Activated naive CD8-positive, alpha-beta T cell (primary cell): Measurements from ENCODE around the gene CXCL12.
A peak's percentile ranks its signal among the peaks of the same experiment; 100 is the strongest.

ENCODE experiments used
- H3K27ac Mint-ChIP-seq: one replicate; pipeline ENCODE4 v1.8.0; 2021; ENCODE audit warnings: mixed read lengths
- H3K27me3 Mint-ChIP-seq: one replicate; pipeline ENCODE4 v1.8.0; 2021; ENCODE audit warnings: mixed read lengths
- H3K36me3 Mint-ChIP-seq: one replicate; pipeline ENCODE4 v1.8.0; 2021; ENCODE audit warnings: mixed read lengths
- H3K4me1 Mint-ChIP-seq: one replicate; pipeline ENCODE4 v1.8.0; 2021; ENCODE audit warnings: low read depth, mixed read lengths
- H3K4me3 Mint-ChIP-seq: one replicate; pipeline ENCODE4 v1.8.0; 2021; ENCODE audit warnings: mild to moderate bottlenecking, mixed read lengths
- H3K9me3 Mint-ChIP-seq: one replicate; pipeline ENCODE4 v1.8.0; 2021; ENCODE audit warnings: low read depth, mixed read lengths

CXCL12 gene

GRCh38 chr10:44385026-44385695 lies at the start of gene CXCL12:
CXCL12 (minus strand) TSS chr10:44385097; CDS start chr10:44385005, 92 bp downstream.
- Mint-ChIP-seq H3K27ac (no peak within 1 kb of the TSS), H3K9me3 (no peaks in the 10 kb centered on the region), H3K4me3 (peak within 1 kb of the TSS; percentile 68), H3K36me3 (no peaks in the 10 kb centered on the region), H3K27me3 (peaks cover 11% of the 10 kb centered on the region), H3K4me1 (peaks cover 6% of the 10 kb centered on the region)

DNA sequence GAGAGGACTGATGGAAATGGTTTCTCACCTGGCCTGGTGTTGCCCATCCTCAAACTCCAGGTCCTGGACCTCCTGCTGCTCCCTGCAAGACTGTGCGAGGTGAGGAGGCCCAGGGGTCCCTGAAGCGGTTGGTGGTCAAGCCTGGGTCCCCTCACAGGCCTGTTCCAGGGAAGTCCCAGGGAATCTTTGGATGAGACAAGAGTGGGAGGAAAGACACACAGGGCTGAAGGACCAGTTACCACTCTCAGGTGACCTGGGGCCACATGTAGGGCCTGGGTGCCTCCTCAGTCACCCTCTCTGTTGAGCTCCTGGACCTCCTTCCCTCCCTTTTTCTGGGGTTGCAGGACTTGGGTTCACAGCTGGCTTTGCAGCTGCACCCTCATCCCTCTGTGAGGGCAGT lies 42.6 kb upstream of the CXCL12 start:
- Mint-ChIP-seq H3K36me3 (no peaks in the 10 kb centered on the region), H3K4me1 (no peaks in the 10 kb centered on the region), H3K27ac (no peak overlapping the region), H3K4me3 (no peak overlapping the region), H3K9me3 (peaks cover 18% of the 10 kb centered on the region), H3K27me3 (peaks cover 6% of the 10 kb centered on the region)

- H3K27ac Mint-ChIP-seq: no peak overlapping the region
- peaks cover 6% of the 10 kb centered on the region for H3K27me3 Mint-ChIP-seq
- H3K4me1 Mint-ChIP-seq: no peaks in the 10 kb centered on the region
- H3K36me3 Mint-ChIP-seq: no peaks in the 10 kb centered on the region
- H3K4me3 Mint-ChIP-seq: no peak overlapping the region
- H3K9me3 Mint-ChIP-seq: peaks cover 15% of the 10 kb centered on the region
Observed at GRCh38 chr10:44427037-44427436, 42.1 kb upstream of the CXCL12 start.

- Mint-ChIP-seq H3K4me3 (no peak overlapping the region), H3K27me3 (peaks cover 5% of the 10 kb centered on the region), H3K36me3 (no peaks in the 10 kb centered on the region), H3K4me1 (peaks cover 2% of the 10 kb centered on the region), H3K9me3 (peaks cover 13% of the 10 kb centered on the region), H3K27ac (no peak overlapping the region)
Observed at GRCh38 chr10:44426247-44427034, 41.5 kb upstream of the CXCL12 start.

DNA sequence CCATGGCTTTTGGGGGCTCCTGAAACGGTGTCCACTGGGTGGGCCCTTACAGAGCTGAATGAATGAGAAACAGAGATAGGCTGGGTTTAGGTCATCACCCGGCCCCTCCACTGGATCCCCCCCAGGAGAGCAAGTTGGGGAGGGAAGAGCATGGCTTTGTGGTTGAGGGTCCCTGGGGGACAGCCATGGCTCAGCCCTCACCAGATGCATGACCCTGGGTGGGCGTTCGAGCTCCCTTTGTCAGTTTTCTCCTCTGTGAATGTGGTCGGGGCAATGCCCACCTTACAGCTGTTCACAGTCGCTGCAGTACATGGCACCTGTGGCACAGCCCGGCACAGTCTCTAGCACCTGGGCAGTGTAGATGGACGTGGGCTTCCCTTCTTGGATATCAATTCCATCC lies 40.6 kb upstream of the CXCL12 start:
- Mint-ChIP-seq H3K27ac (no peak overlapping the region), H3K36me3 (no peaks in the 10 kb centered on the region), H3K4me3 (no peak overlapping the region), H3K27me3 (no peaks in the 10 kb centered on the region), H3K9me3 (peaks cover 6% of the 10 kb centered on the region), H3K4me1 (peaks cover 9% of the 10 kb centered on the region)

DNA sequence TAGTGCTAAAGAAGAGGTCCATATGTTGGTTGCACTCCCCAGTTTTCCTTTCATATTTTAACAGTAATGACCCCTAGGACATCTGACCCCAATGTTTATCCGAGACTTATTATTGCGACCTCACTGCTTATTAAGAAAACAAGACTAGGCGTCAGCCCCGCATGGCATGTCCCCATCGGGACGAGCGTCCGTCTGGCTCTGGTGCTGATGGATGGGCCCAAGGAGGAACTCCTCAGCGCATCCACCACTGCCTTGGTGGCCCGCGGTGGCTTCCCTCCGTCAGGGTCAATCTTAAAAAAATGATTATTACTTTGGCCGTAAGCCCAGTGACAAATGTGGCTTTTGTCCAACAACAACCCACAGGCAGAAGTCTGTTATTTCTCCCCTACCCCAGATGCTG lies 40.1 kb upstream of the CXCL12 start:
- Mint-ChIP-seq H3K36me3 (no peaks in the 10 kb centered on the region), H3K27ac (no peak overlapping the region), H3K4me1 (peaks cover 14% of the 10 kb centered on the region), H3K4me3 (no peak overlapping the region), H3K9me3 (peaks cover under 1% of the 10 kb centered on the region), H3K27me3 (no peaks in the 10 kb centered on the region)

DNA sequence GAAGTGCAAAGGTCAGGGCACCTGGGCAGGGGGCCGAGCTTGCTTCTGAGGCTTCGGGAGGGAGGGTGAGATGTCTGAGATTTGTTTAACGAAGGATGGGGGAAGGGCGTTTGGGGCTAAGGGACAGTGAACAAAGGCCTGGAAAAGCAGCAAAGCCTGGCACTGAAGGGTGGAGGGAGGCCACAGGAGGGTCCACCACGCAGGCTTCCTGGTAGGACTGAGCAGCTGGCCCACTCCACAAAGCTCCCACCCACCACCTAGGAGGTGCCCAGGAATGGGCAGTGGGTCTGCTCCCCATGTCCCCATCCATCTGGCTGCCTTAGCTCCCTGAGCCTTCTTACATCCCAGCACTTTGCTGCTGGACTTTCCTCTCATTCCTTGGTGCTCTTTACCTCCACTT lies 39.4 kb upstream of the CXCL12 start:
- Mint-ChIP-seq H3K36me3 (no peaks in the 10 kb centered on the region), H3K27ac (no peak overlapping the region), H3K27me3 (no peaks in the 10 kb centered on the region), H3K9me3 (no peaks in the 10 kb centered on the region), H3K4me3 (no peak overlapping the region), H3K4me1 (peaks cover 18% of the 10 kb centered on the region)

- H3K4me1 Mint-ChIP-seq: peaks cover 18% of the 10 kb centered on the region
- peaks cover 1% of the 10 kb centered on the region for H3K27me3 Mint-ChIP-seq
- H3K9me3 Mint-ChIP-seq: no peaks in the 10 kb centered on the region
- H3K36me3 Mint-ChIP-seq: no peaks in the 10 kb centered on the region
- H3K27ac Mint-ChIP-seq: no peak overlapping the region
- no peak overlapping the region for H3K4me3 Mint-ChIP-seq
Observed at GRCh38 chr10:44422570-44423101, 37.7 kb upstream of the CXCL12 start.

- no peak overlapping the region for H3K4me3 Mint-ChIP-seq
- H3K36me3 Mint-ChIP-seq: no peaks in the 10 kb centered on the region
- no peaks in the 10 kb centered on the region for H3K9me3 Mint-ChIP-seq
- no peak overlapping the region for H3K27ac Mint-ChIP-seq
- H3K27me3 Mint-ChIP-seq: peaks cover 6% of the 10 kb centered on the region
- peaks cover 18% of the 10 kb centered on the region for H3K4me1 Mint-ChIP-seq
Observed at GRCh38 chr10:44422153-44422552, 37.3 kb upstream of the CXCL12 start.

- peaks cover 18% of the 10 kb centered on the region for H3K4me1 Mint-ChIP-seq
Observed at GRCh38 chr10:44419790-44420549, 35.1 kb upstream of the CXCL12 start.

DNA sequence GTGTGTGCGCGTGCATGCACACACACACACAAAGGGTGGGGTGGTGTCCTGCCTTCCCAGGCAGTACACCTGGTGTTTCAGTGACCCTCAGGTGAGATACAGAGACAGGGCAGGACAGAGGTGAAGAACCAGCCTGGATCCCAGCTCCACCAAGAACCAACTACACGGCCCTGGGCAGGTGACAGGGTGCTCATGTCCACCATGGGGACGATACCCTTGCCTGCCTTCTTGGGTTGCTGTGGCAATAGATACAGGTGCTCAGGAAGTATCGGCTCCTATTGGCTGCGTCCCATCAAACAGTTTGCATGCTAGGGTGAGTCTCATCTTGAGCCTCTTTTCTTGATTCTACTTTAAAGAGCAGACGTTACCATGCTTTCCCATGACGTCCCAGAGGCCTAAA lies 33.7 kb upstream of the CXCL12 start:
- Mint-ChIP-seq H3K27ac (no peak overlapping the region), H3K9me3 (no peaks in the 10 kb centered on the region), H3K36me3 (no peaks in the 10 kb centered on the region), H3K4me3 (no peak overlapping the region), H3K4me1 (peaks cover 18% of the 10 kb centered on the region), H3K27me3 (peaks cover 7% of the 10 kb centered on the region)

More at GRCh38 chr10:44419790-44420549, 35.1 kb upstream of the CXCL12 start:
- Mint-ChIP-seq H3K27ac (no peak overlapping the region), H3K27me3 (peaks cover 7% of the 10 kb centered on the region), H3K9me3 (no peaks in the 10 kb centered on the region), H3K36me3 (no peaks in the 10 kb centered on the region), H3K4me3 (no peak overlapping the region)

GRCh38 chr10:44417761-44418160 lies 32.9 kb upstream of the CXCL12 start:
- Mint-ChIP-seq H3K4me3 (no peak overlapping the region), H3K27me3 (peaks cover 7% of the 10 kb centered on the region), H3K9me3 (no peaks in the 10 kb centered on the region), H3K4me1 (peaks cover 18% of the 10 kb centered on the region), H3K36me3 (no peaks in the 10 kb centered on the region), H3K27ac (no peak overlapping the region)

DNA sequence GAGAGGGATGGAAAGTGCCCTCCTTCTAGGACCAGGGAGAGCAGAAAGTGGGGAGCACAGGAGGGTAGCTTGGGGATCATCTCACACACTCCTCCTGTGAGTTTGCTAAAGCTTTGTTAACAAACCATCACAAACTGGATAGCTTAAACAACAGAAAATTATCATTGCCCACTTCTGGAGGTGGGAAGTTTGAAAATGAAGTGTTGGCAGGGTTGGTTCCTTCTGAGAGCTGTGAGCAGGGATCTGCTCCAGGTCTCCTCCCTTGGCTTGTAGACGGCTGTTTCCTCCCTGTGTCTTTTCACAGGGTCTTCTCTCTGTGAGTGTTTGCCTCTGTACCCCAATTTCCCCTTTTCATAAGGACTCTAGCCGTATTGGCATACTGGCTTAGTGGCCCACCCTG lies 32.0 kb upstream of the CXCL12 start:
- Mint-ChIP-seq H3K27me3 (peaks cover 8% of the 10 kb centered on the region), H3K4me1 (peaks cover 18% of the 10 kb centered on the region), H3K4me3 (no peak overlapping the region), H3K27ac (no peak overlapping the region), H3K9me3 (no peaks in the 10 kb centered on the region), H3K36me3 (no peaks in the 10 kb centered on the region)

- Mint-ChIP-seq H3K4me3 (no peak overlapping the region), H3K27ac (no peak overlapping the region), H3K9me3 (no peaks in the 10 kb centered on the region), H3K4me1 (peaks cover 14% of the 10 kb centered on the region), H3K27me3 (peaks cover 12% of the 10 kb centered on the region), H3K36me3 (no peaks in the 10 kb centered on the region)
Observed at GRCh38 chr10:44416021-44416771, 31.3 kb upstream of the CXCL12 start.
